ENCODE measurements around the gene MLH3. TPM values are rescaled to one million over a fixed set of nuclear protein-coding genes. Genes with fewer than 3 reads are reported as not detected.

Gene MLH3
- polyA plus RNA-seq, 6 donors from 2014 or later = 6.4 to 17.3 (median 10.5) TPM

- DNase-seq = no peak
- Mint-ChIP-seq H3K9me3 (no peaks in the 10 kb centered on the region), H3K36me3 (no peaks in the 10 kb centered on the region), H3K27ac (no peak overlapping the region), H3K4me1 (no peaks in the 10 kb centered on the region), H3K4me3 (no peak overlapping the region), H3K27me3 (no peaks in the 10 kb centered on the region)
- ATAC-seq (ENCODE audit: low read depth in 2 of 2) = no peak
These were observed 66.8 kb downstream of the MLH3 start for GRCh38 chr14:74984236-74985027.

GRCh38 chr14:74983343-74983742 lies 67.9 kb downstream of the MLH3 start:
- DNase-seq = no peak
- Mint-ChIP-seq H3K27me3 (no peaks in the 10 kb centered on the region), H3K4me3 (no peak overlapping the region), H3K36me3 (no peaks in the 10 kb centered on the region), H3K9me3 (no peaks in the 10 kb centered on the region), H3K4me1 (no peaks in the 10 kb centered on the region), H3K27ac (peak overlapping the region in 1 of 6 donors; percentile 62)
- ATAC-seq (ENCODE audit: low read depth in 2 of 2) = no peak

- H3K36me3 Mint-ChIP-seq = no peaks in the 10 kb centered on the region
- no peak overlapping the region for H3K4me3 Mint-ChIP-seq
- H3K9me3 Mint-ChIP-seq = no peaks in the 10 kb centered on the region
- DNase-seq (no peak), ATAC-seq (ENCODE audit: low read depth in 2 of 2) (no peak)
- peak overlapping the region in 1 of 6 donors; percentile 57 for H3K27ac Mint-ChIP-seq
- H3K27me3 Mint-ChIP-seq = no peaks in the 10 kb centered on the region
- no peaks in the 10 kb centered on the region for H3K4me1 Mint-ChIP-seq
These were observed 68.6 kb downstream of the MLH3 start for GRCh38 chr14:74982661-74983060.

GRCh38 chr14:74981833-74982232 lies 69.4 kb downstream of the MLH3 start:
- Mint-ChIP-seq H3K27ac (no peak overlapping the region), H3K36me3 (no peaks in the 10 kb centered on the region), H3K4me1 (no peaks in the 10 kb centered on the region), H3K9me3 (no peaks in the 10 kb centered on the region), H3K27me3 (no peaks in the 10 kb centered on the region), H3K4me3 (no peak overlapping the region)
- DNase-seq = no peak
- no peak for ATAC-seq (ENCODE audit: low read depth in 2 of 2)

DNA sequence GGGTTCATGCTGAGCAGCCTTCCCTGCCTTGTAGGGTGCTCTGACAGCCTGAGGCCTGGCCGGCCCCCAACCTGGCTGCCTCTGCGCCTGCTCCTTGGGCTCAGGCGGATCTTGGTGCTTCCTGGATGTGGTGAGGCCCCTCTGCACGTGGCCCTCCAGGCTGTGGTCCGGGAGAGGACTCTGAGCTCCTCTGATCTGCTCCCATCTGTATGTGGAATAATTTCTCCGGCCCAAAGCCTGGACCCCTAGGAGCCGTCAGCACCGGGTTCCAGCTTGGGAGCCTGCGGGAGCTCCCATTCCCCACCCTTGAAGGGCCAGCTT lies 69.8 kb downstream of the MLH3 start:
- DNase-seq = no peak
- no peaks in the 10 kb centered on the region for H3K4me1 Mint-ChIP-seq
- no peak for ATAC-seq (ENCODE audit: low read depth in 2 of 2)
- H3K4me3 Mint-ChIP-seq = no peak overlapping the region
- H3K9me3 Mint-ChIP-seq = no peaks in the 10 kb centered on the region
- no peak overlapping the region for H3K27ac Mint-ChIP-seq
- no peaks in the 10 kb centered on the region for H3K27me3 Mint-ChIP-seq
- no peaks in the 10 kb centered on the region for H3K36me3 Mint-ChIP-seq

GRCh38 chr14:74980731-74981461 lies 70.4 kb downstream of the MLH3 start:
- H3K9me3 Mint-ChIP-seq = no peaks in the 10 kb centered on the region
- DNase-seq (no peak), ATAC-seq (ENCODE audit: low read depth in 2 of 2) (no peak)
- no peaks in the 10 kb centered on the region for H3K27me3 Mint-ChIP-seq
- H3K4me3 Mint-ChIP-seq = no peak overlapping the region
- H3K27ac Mint-ChIP-seq = no peak overlapping the region
- no peaks in the 10 kb centered on the region for H3K4me1 Mint-ChIP-seq
- H3K36me3 Mint-ChIP-seq = no peaks in the 10 kb centered on the region

- ATAC-seq (ENCODE audit: low read depth in 2 of 2) = no peak
- no peaks in the 10 kb centered on the region for H3K4me1 Mint-ChIP-seq
- H3K27ac Mint-ChIP-seq = no peak overlapping the region
- no peak for DNase-seq
- H3K9me3 Mint-ChIP-seq = no peaks in the 10 kb centered on the region
- no peaks in the 10 kb centered on the region for H3K27me3 Mint-ChIP-seq
- H3K4me3 Mint-ChIP-seq = no peak overlapping the region
- H3K36me3 Mint-ChIP-seq = no peaks in the 10 kb centered on the region
These were observed 70.9 kb downstream of the MLH3 start for GRCh38 chr14:74980398-74980730.

- no peaks in the 10 kb centered on the region for H3K36me3 Mint-ChIP-seq
- no peak overlapping the region for H3K27ac Mint-ChIP-seq
- DNase-seq = no peak
- no peak for ATAC-seq (ENCODE audit: low read depth in 2 of 2)
- no peaks in the 10 kb centered on the region for H3K4me1 Mint-ChIP-seq
- no peak overlapping the region for H3K4me3 Mint-ChIP-seq
- no peaks in the 10 kb centered on the region for H3K9me3 Mint-ChIP-seq
- H3K27me3 Mint-ChIP-seq = no peaks in the 10 kb centered on the region
These were observed 71.5 kb downstream of the MLH3 start for GRCh38 chr14:74979442-74980397.

- H3K36me3 Mint-ChIP-seq = no peaks in the 10 kb centered on the region
- no peak overlapping the region for H3K4me3 Mint-ChIP-seq
- ATAC-seq (ENCODE audit: low read depth in 2 of 2) = no peak
- H3K9me3 Mint-ChIP-seq = no peaks in the 10 kb centered on the region
- no peak overlapping the region for H3K27ac Mint-ChIP-seq
- H3K27me3 Mint-ChIP-seq = no peaks in the 10 kb centered on the region
- H3K4me1 Mint-ChIP-seq = no peaks in the 10 kb centered on the region
- DNase-seq = no peak
These were observed 72.2 kb downstream of the MLH3 start for GRCh38 chr14:74979029-74979428.

DNA sequence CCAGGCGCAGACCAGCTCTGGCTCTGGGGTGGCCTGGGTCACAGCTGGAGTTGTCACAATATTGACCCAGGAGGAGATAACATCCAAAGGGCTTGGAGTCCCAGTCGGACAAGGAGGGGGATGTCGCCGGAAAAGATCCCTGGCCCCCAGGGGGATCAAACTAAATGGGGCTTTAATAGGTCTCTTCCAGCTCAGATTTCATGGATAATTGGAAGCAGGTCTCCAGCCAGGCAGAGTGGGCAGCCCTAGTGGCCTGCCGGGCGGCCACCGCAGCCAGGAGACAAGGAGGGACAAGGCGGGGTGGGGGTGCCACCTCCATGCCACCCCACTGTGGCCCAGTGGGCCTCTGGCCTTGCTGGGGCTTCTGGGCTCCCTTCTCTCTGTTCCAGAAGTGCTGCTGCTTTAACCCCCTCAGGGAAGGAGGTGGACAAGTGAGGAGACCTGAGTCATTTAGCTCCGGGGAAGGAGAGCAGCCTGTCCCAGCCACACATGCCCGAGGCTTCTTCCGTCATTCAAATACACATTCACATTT lies 72.8 kb downstream of the MLH3 start:
- Mint-ChIP-seq H3K4me3 (no peak overlapping the region), H3K4me1 (no peaks in the 10 kb centered on the region), H3K9me3 (no peaks in the 10 kb centered on the region), H3K27me3 (no peaks in the 10 kb centered on the region), H3K36me3 (no peaks in the 10 kb centered on the region), H3K27ac (no peak overlapping the region)
- ATAC-seq (ENCODE audit: low read depth in 2 of 2) = no peak
- DNase-seq = no peak

DNA sequence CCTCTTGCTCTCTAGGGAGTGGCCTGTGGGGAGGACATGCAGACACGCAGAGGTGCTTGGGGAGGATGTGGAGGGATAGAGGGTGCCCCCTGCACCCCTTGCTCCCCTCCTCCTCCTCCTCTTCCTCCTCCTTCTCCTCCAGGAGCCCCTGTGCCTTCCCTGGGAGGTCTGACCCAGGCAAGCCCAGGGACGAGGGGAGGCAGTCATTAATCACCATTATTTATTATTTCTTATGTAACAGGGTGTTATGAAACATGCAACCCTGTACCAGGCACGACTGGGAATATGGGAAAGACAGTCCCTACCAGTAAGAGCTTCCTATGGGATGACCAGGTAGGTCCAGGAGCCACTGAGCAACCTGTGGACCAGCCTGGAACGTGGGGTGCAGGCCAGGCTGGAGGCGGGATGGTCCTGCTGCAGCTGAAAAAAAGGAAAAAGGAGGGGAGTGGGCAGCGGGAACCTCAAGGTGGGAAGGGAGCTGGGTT lies 73.3 kb downstream of the MLH3 start:
- ATAC-seq (ENCODE audit: low read depth in 2 of 2) = no peak
- H3K36me3 Mint-ChIP-seq = no peaks in the 10 kb centered on the region
- peak overlapping the region in 1 of 6 donors; percentile 49 for H3K27ac Mint-ChIP-seq

DNA sequence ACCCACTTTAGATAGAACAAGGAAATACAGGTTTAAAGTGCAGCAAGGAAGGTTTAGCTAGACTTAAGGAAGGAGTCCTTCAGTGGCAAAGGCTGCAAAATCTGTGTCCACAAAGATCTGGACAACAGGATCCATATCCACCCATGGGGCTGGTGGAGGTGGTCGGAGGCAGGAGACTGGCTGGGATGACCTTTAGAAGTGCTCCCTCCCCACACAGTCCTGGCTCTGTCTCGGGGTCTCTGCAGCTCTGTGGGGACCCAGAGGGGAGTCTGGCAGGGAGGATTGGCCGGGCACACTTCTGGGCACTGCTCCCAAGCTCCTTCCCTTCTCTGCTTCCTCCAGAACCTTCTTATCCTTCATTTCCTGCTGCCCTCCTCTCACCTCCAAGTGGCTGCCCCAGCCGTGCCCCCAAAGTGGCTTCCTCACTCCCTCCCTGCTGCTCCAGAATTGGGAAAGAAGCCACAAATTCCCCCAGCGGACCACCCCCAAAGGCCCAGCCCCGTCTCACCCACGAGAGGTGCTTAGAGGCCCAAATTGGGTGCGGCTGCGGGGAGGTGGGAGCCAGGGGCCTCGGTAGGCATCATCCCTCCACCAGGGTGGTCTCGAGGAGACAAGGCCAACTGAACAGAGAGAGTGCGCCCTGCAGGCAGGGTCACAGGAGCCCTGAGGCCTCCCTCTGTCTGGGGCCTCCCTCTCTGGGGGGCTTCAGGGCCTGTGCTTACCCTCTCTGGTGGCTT lies 73.9 kb downstream of the MLH3 start:
- no peaks in the 10 kb centered on the region for H3K9me3 Mint-ChIP-seq
- no peaks in the 10 kb centered on the region for H3K27me3 Mint-ChIP-seq
- no peak overlapping the region for H3K4me3 Mint-ChIP-seq
- no peaks in the 10 kb centered on the region for H3K36me3 Mint-ChIP-seq
- peak overlapping the region in 1 of 6 donors; percentile 51 for H3K27ac Mint-ChIP-seq
- H3K4me1 Mint-ChIP-seq = no peaks in the 10 kb centered on the region
- no peak for DNase-seq
- ATAC-seq (ENCODE audit: low read depth in 2 of 2) = no peak

More for the DNA sequence above, 73.3 kb downstream of the MLH3 start:
- no peaks in the 10 kb centered on the region for H3K4me1 Mint-ChIP-seq
- no peaks in the 10 kb centered on the region for H3K27me3 Mint-ChIP-seq
- DNase-seq = no peak
- H3K9me3 Mint-ChIP-seq = no peaks in the 10 kb centered on the region
- no peak overlapping the region for H3K4me3 Mint-ChIP-seq

Measured in naive B cell (primary cell).